Stomach (tissue), 9 donors: Measurements from ENCODE around the gene PCSK9. TPM values are rescaled to one million over a fixed set of nuclear protein-coding genes. Genes with fewer than 3 reads are reported as not detected.
"Not testable (repeated sequence)": the region's sequence is repeated elsewhere in the genome, so short reads cannot be mapped to it uniquely, and the experiment has no call there.

Experiments used
- DNase-seq, 2 donors: peaks; one replicate each; pipeline versions ENCODE4 v3.0.0 to v3.0.0-alpha.2; 2013 to 2019
- H3K27ac ChIP-seq, 5 donors: fragments of 200-600 bp in 4 of 5; sonication (generic) in 4 of 5; one replicate each; pipeline ENCODE4 v1.5.1; 2013 to 2019; ENCODE audit warnings: mild to moderate bottlenecking in 1 of 5, moderate library complexity in 1 of 5
- H3K27me3 ChIP-seq, 3 donors: fragments of 200-600 bp; sonication (generic); one replicate each; pipeline ENCODE4 v1.5.1; 2017 to 2019; ENCODE audit warnings: mixed run types in 1 of 3
- H3K36me3 ChIP-seq, 4 donors: fragments of 200-600 bp; sonication (generic); 1 replicate in 3 of 4; 2 replicates in 1 of 4; pipeline ENCODE4 v1.5.1; 2016 to 2019
- H3K4me1 ChIP-seq, 4 donors: fragments of 200-600 bp; sonication (generic); one replicate each; pipeline ENCODE4 v1.5.1; 2016 to 2019
- H3K4me3 ChIP-seq, 4 donors: fragments of 200-600 bp; sonication (generic) in 3 of 4; one replicate each; pipeline ENCODE4 v1.5.1; 2016 to 2019; ENCODE audit warnings: mild to moderate bottlenecking in 1 of 4
- H3K9me3 ChIP-seq, 4 donors: fragments of 200-600 bp; sonication (generic); one replicate each; pipeline ENCODE4 v1.5.1; 2016 to 2019
- EP300 ChIP-seq: sonication (generic); formaldehyde crosslinking; IDR thresholded peaks from one replicate; pipeline ENCODE4 v1.6.1; 2017; ENCODE audit warnings: antibody characterized with exemption
- POLR2A ChIP-seq, 4 donors: fragments of 450-650 bp; IDR thresholded peaks; one replicate each; pipeline ENCODE4 v1.6.1; 2016; ENCODE audit warnings: antibody characterized with exemption in 4 of 4, control low read depth in 2 of 4, mild to moderate bottlenecking in 1 of 4, moderate library complexity in 1 of 4
- POLR2AphosphoS5 ChIP-seq, 3 donors: sonication (generic); formaldehyde crosslinking; IDR thresholded peaks; one replicate each; pipeline ENCODE4 v1.6.1; 2016; ENCODE audit warnings: antibody characterized with exemption in 3 of 3
- whole genome bisulfite sequencing, 5 donors: extraction: QIAGEN DNeasy Blood & Tissue Kit in 3 of 5; methylation state at CpG; one replicate each; pipeline versions ENCODE4 v1.1.5 to v1.1.7; 2013 to 2018; 5-methylcytosine and 5-hydroxymethylcytosine counted together
- intact Hi-C: fragments of 100-400 bp; cut with DNase I; formaldehyde crosslinking; loops from one replicate; pipeline ENCODE4 v1.15.1; 2023; ENCODE audit warnings: low total_unique reads
- polyA plus RNA-seq, 3 donors: library from polyadenylated mRNA; stranded (reverse); fragments of 200-250 nt; gene quantifications; one replicate each; pipeline ENCODE4 v1.2.3, GENCODE V29; 2013
- total RNA-seq, 5 donors: library from RNA; depleted of rRNA; stranded (reverse); fragments of >200 nt; gene quantifications; one replicate each; pipeline versions ENCODE4 v1.1.0 to v1.2.3, GENCODE V29; 2014 to 2016
- TF ChIP-seq, protein P1 (sequence below), 7 experiments: fragments of 450-650 bp in 4 of 7; fragments of 200-600 bp in 3 of 7; sonication (generic) in 3 of 7; IDR thresholded peaks; one replicate each; pipeline ENCODE4 v1.5.1; 2016 to 2019; ENCODE audit warnings: antibody characterized with exemption in 7 of 7, control low read depth in 2 of 7, mild to moderate bottlenecking in 1 of 7
- donor health status: healthy with polysubstance abuse.
- donor health status: Bipolar disorder and iron deficiency.
- donor health status: healthy.

Gene PCSK9
- total and polyA plus RNA-seq, 8 donors: 1.1 to 26.1 (median 2.6) TPM; not detected in 2

DNA sequence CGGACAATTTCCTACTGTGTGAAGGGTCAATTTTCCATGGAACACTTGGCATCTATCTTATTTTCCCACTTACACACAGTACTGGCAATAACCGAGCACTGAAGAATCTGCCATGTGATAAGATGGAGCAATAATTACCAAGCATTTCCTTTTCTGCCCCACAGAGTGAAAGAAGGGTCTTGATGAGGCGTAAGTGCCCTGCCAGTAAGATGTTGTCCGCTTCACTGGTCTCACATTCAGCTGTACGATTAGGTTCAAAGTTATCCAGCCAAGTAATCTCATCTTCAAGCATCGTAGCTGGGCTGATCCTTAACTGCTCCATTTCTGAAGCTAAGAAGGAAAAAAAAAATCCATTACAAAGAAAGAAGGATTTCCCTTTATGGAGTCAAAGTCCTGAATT, 67.8 kb downstream of the PCSK9 start:
- Histone ChIP-seq H3K27ac (no peak overlapping the region), H3K4me1 (no peaks in the 10 kb centered on the region), H3K4me3 (no peak overlapping the region), H3K9me3 (no peaks in the 10 kb centered on the region), H3K27me3 (no peaks in the 10 kb centered on the region), H3K36me3 (peaks cover 55 to 99% (median 97%) of the 10 kb centered on the region in 4 donors)
- TF ChIP-seq POLR2AphosphoS5 (IDR thresholded peaks at IDR 0.05): no peak
- TF ChIP-seq, protein P1, sequence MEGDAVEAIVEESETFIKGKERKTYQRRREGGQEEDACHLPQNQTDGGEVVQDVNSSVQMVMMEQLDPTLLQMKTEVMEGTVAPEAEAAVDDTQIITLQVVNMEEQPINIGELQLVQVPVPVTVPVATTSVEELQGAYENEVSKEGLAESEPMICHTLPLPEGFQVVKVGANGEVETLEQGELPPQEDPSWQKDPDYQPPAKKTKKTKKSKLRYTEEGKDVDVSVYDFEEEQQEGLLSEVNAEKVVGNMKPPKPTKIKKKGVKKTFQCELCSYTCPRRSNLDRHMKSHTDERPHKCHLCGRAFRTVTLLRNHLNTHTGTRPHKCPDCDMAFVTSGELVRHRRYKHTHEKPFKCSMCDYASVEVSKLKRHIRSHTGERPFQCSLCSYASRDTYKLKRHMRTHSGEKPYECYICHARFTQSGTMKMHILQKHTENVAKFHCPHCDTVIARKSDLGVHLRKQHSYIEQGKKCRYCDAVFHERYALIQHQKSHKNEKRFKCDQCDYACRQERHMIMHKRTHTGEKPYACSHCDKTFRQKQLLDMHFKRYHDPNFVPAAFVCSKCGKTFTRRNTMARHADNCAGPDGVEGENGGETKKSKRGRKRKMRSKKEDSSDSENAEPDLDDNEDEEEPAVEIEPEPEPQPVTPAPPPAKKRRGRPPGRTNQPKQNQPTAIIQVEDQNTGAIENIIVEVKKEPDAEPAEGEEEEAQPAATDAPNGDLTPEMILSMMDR (IDR thresholded peaks at IDR 0.05): no peak
- no peak for TF ChIP-seq EP300
- TF ChIP-seq POLR2A (IDR thresholded peaks at IDR 0.05): no peak
- no peak for DNase-seq
- intact Hi-C loops: no loop called here
- 69 to 81% (median 75%) methylated on average over 6 of the region's 6 CpGs for WGBS, 5 donors

DNA sequence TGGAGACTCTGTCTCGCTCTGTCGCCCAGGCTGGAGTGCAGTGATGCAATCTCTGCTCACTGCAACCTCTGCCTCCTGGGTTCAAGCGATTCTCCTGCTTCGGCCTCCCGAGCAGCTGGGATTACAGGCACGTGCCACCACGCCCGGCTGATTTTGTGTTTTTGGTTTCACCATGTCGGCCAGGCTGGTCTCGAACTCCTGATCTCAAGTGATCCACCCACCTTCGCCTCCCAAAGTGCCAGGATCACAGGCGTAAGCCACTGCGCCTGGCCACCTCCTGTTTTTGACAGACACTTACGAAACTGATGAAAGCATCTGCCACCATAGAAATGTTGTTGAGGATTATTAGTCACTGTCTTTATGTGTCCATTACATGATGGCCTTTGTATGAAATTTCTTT, 69.7 kb downstream of the PCSK9 start:
- intact Hi-C loops, H3K9me3 ChIP-seq, H3K27me3 ChIP-seq, H3K4me1 ChIP-seq, H3K4me3 ChIP-seq, DNase-seq, H3K27ac ChIP-seq: not testable (repeated sequence)
- H3K36me3 ChIP-seq: peaks cover 56 to 99% (median 97%) of the 10 kb centered on the region in 4 donors
- WGBS, 5 donors: 96 to 99% (median 97%) methylated on average over 14 of the region's 14 CpGs

Other genes starting within 250 kb of the PCSK9 start
- gene TTC22, start 238.2 kb upstream of the PCSK9 start, total RNA-seq: 10 to 100 TPM in 3 of 5 donors, 1 to 10 TPM in 2; 6.7 to 65.2 (median 27.4) TPM
- 10 to 100 TPM in 2 of 3 donors, 1 to 10 TPM in 1; 4.2 to 26.1 (median 17.2) TPM for gene TTC22, start 238.2 kb upstream of the PCSK9 start, polyA plus RNA-seq
- 100 to 1,000 TPM in 1 of 5 donors, 10 to 100 TPM in 4; 25.7 to 347 (median 67.9) TPM for gene DHCR24, start 152.4 kb upstream of the PCSK9 start, total RNA-seq
- gene DHCR24, start 152.4 kb upstream of the PCSK9 start, polyA plus RNA-seq: 10 to 100 TPM; 20.0 to 77.5 (median 70.1) TPM
- gene TMEM61, start 58.9 kb upstream of the PCSK9 start, total RNA-seq: 100 to 1,000 TPM in 1 of 5 donors, 1 to 10 TPM in 1, under 1 TPM in 2, not detected in 1; 0.55 to 130 (median 5.2) TPM
- 1 to 10 TPM in 2 of 3 donors, under 1 TPM in 1; 0.76 to 5.7 (median 1.6) TPM for gene TMEM61, start 58.9 kb upstream of the PCSK9 start, polyA plus RNA-seq
- not detected for gene BSND, start 40.6 kb upstream of the PCSK9 start, total RNA-seq
- not detected for gene BSND, start 40.6 kb upstream of the PCSK9 start, polyA plus RNA-seq
- 100 to 1,000 TPM in 1 of 5 donors, 10 to 100 TPM in 4; 15.9 to 114 (median 40.6) TPM for gene USP24, start 175.8 kb downstream of the PCSK9 start, total RNA-seq
- gene USP24, start 175.8 kb downstream of the PCSK9 start, polyA plus RNA-seq: 1 to 10 TPM; 5.5 to 7.1 (median 6.0) TPM